Smooth muscle cell (in vitro differentiated cells): ENCODE data around the gene SH3PXD2B. TPM values are rescaled to one million over a fixed set of nuclear protein-coding genes. Genes with fewer than 3 reads are reported as not detected.

Source experiments
- DNase-seq: peaks from one replicate; lab custom pipeline; 2025; ENCODE audit not compliant: unreplicated experiment; lab: John Stamatoyannopoulos, UW
- H2AFZ ChIP-seq: fragments of 200-600 bp; sonication (generic); 2 replicates; pipeline ENCODE4 v1.6.0; 2016; ENCODE audit warnings: antibody characterized with exemption, low read depth, mild to moderate bottlenecking
- H3F3A ChIP-seq: fragments of 200-600 bp; sonication (generic); 2 replicates; pipeline ENCODE4 v1.6.0; 2017; ENCODE audit warnings: antibody characterized with exemption, low read depth
- H3K27ac ChIP-seq: fragments of 200-600 bp; sonication (generic); 2 replicates; pipeline ENCODE4 v1.5.1; 2016; ENCODE audit warnings: low read depth, mild to moderate bottlenecking
- H3K27me3 ChIP-seq: fragments of 200-600 bp; sonication (generic); 2 replicates; pipeline ENCODE4 v1.6.1; 2016; ENCODE audit warnings: low read depth, mild to moderate bottlenecking
- H3K36me3 ChIP-seq: fragments of 200-600 bp; sonication (generic); 2 replicates; pipeline ENCODE4 v1.5.1; 2016; ENCODE audit warnings: low read depth
- H3K4me1 ChIP-seq: fragments of 200-600 bp; sonication (generic); 2 replicates; pipeline ENCODE4 v1.5.1; 2016; ENCODE audit warnings: low read depth
- H3K4me2 ChIP-seq: fragments of 200-600 bp; sonication (generic); 2 replicates; pipeline ENCODE4 v1.6.0; 2016; ENCODE audit warnings: mild to moderate bottlenecking
- H3K4me3 ChIP-seq: fragments of 200-600 bp; sonication (generic); 2 replicates; pipeline ENCODE4 v1.5.1; 2016; ENCODE audit warnings: mild to moderate bottlenecking
- H3K79me2 ChIP-seq: fragments of 200-600 bp; sonication (generic); 2 replicates; pipeline ENCODE4 v1.6.0; 2016; ENCODE audit warnings: low read depth, mild to moderate bottlenecking
- H3K9ac ChIP-seq: fragments of 200-600 bp; sonication (generic); 2 replicates; pipeline ENCODE4 v1.6.0; 2016; ENCODE audit warnings: low read depth
- H3K9me3 ChIP-seq: fragments of 200-600 bp; sonication (generic); replicated peaks from 2 replicates; pipeline ENCODE4 v1.5.1; 2016; ENCODE audit warnings: low read depth
- H4K20me1 ChIP-seq: fragments of 200-600 bp; sonication (generic); 2 replicates; pipeline ENCODE4 v1.6.0; 2016; ENCODE audit warnings: low read depth
- WGBS: methylation state at CpG from one replicate; pipeline ENCODE4 v1.1.7; 2016; ENCODE audit warnings: low lambda C conversion rate; 5-methylcytosine and 5-hydroxymethylcytosine counted together
- polyA plus RNA-seq: library from polyadenylated mRNA; unstranded; fragments of >200 nt; fragmentation: Nextera tagmentation; extraction: Ambion mirVana; gene quantifications from 2 replicates; pipeline ENCODE4 v1.2.1, GENCODE V29; 2016
- total RNA-seq: library from RNA; depleted of rRNA; stranded (reverse); fragments of >200 nt; gene quantifications from 2 replicates; pipeline ENCODE4 v1.2.3, GENCODE V29; 2014
- TF ChIP-seq, protein P1 (sequence below): fragments of 200-600 bp; sonication (generic); IDR thresholded peaks from 2 replicates; pipeline ENCODE4 v1.5.1; 2017; ENCODE audit warnings: borderline replicate concordance, mild to moderate bottlenecking, antibody characterized with exemption; ENCODE audit not compliant: insufficient read depth, poor library complexity, severe bottlenecking

SH3PXD2B gene
- total and polyA plus RNA-seq, 2 experiments from 2014 or later, result 36.5 to 39.4 TPM

DNA sequence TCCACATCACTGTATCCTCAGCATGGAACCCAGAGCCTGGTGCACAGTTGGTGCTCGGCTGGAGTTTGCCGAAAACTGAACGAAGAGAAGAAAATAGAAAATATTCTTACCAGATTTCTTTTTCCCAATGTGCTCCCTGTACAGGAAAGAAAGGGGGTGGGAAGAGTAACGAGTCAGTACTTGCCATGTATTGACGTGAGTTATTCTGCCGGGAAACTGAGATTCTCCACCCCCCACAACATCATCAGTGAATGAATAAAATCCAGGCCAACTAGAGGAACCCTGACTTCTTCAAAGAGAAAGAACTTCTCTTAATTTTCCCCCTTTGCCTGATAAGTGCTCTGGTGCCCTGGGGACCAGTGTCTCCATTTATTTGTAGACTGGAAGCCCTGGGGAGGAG, 80.6 kb downstream of the SH3PXD2B start:
- Histone ChIP-seq H4K20me1 (peaks cover 15% of the 10 kb centered on the region), H3K36me3 (no peaks in the 10 kb centered on the region), H3K27me3 (no peaks in the 10 kb centered on the region), H3K27ac (no peak overlapping the region), H3K4me3 (no peak overlapping the region), H3K9me3 (no peaks in the 10 kb centered on the region), H3K4me2 (no peak overlapping the region), H3K79me2 (no peaks in the 10 kb centered on the region), H3K4me1 (no peaks in the 10 kb centered on the region), H3F3A (no peaks in the 10 kb centered on the region), H3K9ac (no peak overlapping the region), H2AFZ (no peak overlapping the region)
- no peak for DNase-seq
- WGBS, result 90% methylated on average over 6 of the region's 6 CpGs
- TF ChIP-seq, protein P1, sequence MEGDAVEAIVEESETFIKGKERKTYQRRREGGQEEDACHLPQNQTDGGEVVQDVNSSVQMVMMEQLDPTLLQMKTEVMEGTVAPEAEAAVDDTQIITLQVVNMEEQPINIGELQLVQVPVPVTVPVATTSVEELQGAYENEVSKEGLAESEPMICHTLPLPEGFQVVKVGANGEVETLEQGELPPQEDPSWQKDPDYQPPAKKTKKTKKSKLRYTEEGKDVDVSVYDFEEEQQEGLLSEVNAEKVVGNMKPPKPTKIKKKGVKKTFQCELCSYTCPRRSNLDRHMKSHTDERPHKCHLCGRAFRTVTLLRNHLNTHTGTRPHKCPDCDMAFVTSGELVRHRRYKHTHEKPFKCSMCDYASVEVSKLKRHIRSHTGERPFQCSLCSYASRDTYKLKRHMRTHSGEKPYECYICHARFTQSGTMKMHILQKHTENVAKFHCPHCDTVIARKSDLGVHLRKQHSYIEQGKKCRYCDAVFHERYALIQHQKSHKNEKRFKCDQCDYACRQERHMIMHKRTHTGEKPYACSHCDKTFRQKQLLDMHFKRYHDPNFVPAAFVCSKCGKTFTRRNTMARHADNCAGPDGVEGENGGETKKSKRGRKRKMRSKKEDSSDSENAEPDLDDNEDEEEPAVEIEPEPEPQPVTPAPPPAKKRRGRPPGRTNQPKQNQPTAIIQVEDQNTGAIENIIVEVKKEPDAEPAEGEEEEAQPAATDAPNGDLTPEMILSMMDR, result no peak

DNA sequence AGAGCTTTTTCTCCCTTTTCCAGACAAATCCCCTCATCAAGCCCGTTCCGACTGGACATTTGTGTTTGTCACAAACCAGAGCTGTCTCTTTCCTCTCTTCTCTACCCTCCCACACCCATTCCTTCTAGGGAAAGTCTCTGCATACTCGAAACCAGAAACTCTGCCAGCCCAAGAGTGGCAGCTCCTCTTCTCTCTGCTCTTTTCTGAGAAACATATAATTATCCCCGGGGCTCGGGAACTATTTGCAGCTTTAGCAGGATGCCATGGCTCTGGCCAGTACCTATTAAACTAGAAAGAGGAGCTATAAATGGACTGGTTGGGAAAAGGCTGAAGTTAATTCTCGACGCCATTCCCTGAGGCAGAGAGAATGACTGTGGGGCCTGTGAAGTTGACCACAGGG, 82.6 kb downstream of the SH3PXD2B start:
- H3F3A ChIP-seq, result no peaks in the 10 kb centered on the region
- H3K27ac ChIP-seq, result peak overlapping the region; percentile 68
- no peak overlapping the region for H3K9ac ChIP-seq
- no peak overlapping the region for H3K4me3 ChIP-seq
- H3K27me3 ChIP-seq, result no peaks in the 10 kb centered on the region
- no peak overlapping the region for H3K4me2 ChIP-seq
- TF ChIP-seq, protein P1, result no peak
- no peak overlapping the region for H2AFZ ChIP-seq
- 59% methylated on average over 7 of the region's 7 CpGs for whole genome bisulfite sequencing
- H3K4me1 ChIP-seq, result no peaks in the 10 kb centered on the region
- H3K36me3 ChIP-seq, result no peaks in the 10 kb centered on the region
- no peak for DNase-seq
- no peaks in the 10 kb centered on the region for H3K9me3 ChIP-seq
- no peaks in the 10 kb centered on the region for H4K20me1 ChIP-seq
- H3K79me2 ChIP-seq, result no peaks in the 10 kb centered on the region

DNA sequence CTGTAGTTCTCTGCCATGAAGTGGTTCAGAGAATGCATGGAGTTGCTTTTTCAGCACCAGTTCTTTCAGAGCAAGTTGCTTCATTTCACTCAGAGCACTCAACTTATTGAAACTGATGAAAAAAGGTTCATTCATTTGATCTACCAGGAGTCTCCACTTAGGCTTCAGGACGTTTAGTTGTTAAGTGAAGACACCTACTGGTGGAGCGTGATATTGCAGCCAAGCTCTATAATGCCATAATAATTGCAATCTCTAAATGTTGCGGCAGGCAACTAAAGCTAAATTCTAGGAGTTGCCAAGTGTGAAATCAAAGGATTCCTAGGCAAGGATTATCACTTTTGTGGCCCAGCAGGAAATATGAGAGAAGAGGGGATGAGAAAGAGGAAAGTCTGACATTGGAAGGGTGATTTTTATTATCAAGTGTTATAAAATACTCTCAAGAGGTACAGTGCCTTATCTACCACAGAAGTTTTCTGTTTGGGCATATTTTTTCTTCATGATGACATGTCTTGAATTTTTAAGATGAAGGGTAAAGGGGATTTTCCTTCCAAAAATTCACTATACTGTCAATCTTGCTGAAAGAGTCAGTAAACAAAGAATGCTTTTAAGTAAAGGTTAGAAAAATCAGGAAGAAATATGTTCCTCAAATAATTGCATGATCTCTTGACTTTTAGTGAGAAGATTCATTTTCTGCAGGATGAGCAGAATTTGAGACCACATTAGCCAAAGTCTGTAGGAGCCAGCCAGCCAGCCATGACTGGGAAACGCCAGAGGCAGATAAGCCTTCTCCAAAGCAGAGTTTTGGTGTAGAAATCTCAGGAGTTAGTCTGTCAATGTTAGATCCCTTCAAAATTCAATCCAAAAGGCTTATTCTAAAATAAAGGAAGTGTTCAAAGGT, 83.4 kb downstream of the SH3PXD2B start:
- TF ChIP-seq, protein P1, result peak; percentile 61
- WGBS, result 54% methylated on average over 4 of the region's 4 CpGs
- Histone ChIP-seq H3K27me3 (no peaks in the 10 kb centered on the region), H2AFZ (no peak overlapping the region), H3K36me3 (no peaks in the 10 kb centered on the region), H3K9me3 (no peaks in the 10 kb centered on the region), H3K27ac (peak overlapping the region; percentile 68), H3K9ac (no peak overlapping the region), H3F3A (no peaks in the 10 kb centered on the region), H3K4me1 (no peaks in the 10 kb centered on the region), H3K79me2 (no peaks in the 10 kb centered on the region), H3K4me2 (no peak overlapping the region), H3K4me3 (no peak overlapping the region), H4K20me1 (peaks cover 3% of the 10 kb centered on the region)
- no peak for DNase-seq
